ENCODE results near the gene RBM27. TPM values are rescaled to one million over a fixed set of nuclear protein-coding genes. Genes with fewer than 3 reads are reported as not detected.
"Not testable (repeated sequence)": the region's sequence is repeated elsewhere in the genome, so short reads cannot be mapped to it uniquely, and the experiment has no call there.

The RBM27 gene, protein sequence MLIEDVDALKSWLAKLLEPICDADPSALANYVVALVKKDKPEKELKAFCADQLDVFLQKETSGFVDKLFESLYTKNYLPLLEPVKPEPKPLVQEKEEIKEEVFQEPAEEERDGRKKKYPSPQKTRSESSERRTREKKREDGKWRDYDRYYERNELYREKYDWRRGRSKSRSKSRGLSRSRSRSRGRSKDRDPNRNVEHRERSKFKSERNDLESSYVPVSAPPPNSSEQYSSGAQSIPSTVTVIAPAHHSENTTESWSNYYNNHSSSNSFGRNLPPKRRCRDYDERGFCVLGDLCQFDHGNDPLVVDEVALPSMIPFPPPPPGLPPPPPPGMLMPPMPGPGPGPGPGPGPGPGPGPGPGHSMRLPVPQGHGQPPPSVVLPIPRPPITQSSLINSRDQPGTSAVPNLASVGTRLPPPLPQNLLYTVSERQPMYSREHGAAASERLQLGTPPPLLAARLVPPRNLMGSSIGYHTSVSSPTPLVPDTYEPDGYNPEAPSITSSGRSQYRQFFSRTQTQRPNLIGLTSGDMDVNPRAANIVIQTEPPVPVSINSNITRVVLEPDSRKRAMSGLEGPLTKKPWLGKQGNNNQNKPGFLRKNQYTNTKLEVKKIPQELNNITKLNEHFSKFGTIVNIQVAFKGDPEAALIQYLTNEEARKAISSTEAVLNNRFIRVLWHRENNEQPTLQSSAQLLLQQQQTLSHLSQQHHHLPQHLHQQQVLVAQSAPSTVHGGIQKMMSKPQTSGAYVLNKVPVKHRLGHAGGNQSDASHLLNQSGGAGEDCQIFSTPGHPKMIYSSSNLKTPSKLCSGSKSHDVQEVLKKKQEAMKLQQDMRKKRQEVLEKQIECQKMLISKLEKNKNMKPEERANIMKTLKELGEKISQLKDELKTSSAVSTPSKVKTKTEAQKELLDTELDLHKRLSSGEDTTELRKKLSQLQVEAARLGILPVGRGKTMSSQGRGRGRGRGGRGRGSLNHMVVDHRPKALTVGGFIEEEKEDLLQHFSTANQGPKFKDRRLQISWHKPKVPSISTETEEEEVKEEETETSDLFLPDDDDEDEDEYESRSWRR
- total RNA-seq, result 10 to 100 TPM; 19.3 to 21.8 TPM

DNA sequence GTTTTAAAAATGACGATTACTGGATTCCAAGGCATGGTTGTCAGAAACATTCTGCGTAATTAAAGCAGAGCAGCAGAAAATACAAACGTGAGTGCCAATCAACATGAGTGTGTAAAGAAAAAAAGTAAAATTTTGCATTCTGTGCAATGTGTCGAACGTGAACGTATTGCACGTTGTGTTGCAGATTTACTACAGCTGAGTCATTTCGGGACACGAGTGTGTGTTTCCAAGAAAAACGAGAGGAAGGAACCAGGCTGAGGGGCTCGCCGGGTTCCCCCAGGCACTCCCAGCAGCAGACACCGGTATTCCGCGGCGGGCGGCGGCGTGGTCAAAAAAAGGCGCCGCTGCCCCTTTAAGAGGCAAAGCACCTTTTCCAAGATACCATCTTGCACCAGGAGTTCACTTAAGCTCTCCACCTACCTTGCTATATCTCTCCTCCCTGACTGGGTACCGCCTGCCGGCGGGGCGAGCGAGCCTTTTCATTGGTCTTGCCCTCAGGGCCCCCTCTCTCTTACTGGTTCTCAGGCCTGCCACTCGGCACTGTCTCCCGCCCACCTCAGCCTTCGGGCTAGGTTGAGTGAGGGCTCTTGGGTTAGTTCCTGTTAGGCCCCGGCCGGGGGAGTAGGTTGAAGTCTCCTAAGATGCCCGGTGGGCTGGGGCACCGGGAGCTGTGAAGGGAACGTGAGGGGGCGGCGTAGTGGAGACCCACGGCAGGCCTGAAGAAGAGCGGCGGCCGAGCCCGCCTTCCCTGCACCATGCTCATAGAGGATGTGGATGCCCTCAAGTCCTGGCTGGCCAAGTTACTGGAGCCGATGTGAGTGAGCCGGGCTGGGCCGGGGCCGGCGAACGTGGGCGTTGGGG, at the start of gene RBM27:
Gene RBM27 (plus strand): TSS at position 595 of the 861 bp plus-strand sequence. CDS start 161 bp downstream, at position 756.
- ChIA-PET POLR2A (interaction anchor here (0.9 to 1.4 kb wide), 4 partner anchors 17 to 257 kb away, joined by 3 to 5 read pairs (median 4); no protein-coding TSS in a partner anchor), CTCF (interaction anchor here (1.0 kb wide), 1 partner anchor 10 kb away, joined by 3 read pairs; no protein-coding TSS in a partner anchor)
- Mint-ChIP-seq H3K36me3 (peaks cover 2% of the 10 kb centered on the region), H3K27ac (no peak within 1 kb of the TSS), H3K9me3 (no peaks in the 10 kb centered on the region), H3K27me3 (no peaks in the 10 kb centered on the region), H3K4me3 (no peak within 1 kb of the TSS), H3K4me1 (ENCODE audit: low read depth) (peaks cover 21% of the 10 kb centered on the region)
- peak; percentile 98 for DNase-seq
- intact Hi-C loops (cut with micrococcal nuclease), result loop anchor here (1.0 to 10.0 kb wide), 5 partner anchors 21 to 368 kb away; partner anchors contain the start of genes LARS1, PRELID2 and TCERG1

DNA sequence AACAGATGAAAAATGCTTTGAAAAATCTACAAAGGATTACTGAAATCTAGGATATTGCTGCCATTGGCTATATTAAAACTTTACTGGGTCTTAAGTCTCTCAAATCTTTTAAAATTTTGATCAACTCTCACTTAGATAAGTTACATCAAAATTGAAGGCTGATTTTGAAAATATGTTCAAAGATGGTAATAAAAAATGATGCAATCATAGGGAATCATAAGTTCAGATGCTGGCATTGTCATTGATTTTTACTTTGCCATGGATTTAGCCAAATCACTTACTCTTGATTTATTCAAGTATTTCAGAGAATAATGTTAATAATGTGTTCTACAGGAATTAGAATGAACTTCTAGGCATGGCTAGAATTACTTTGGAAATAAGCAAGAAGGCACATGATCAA, 45.1 kb upstream of the RBM27 start:
- CTCF ChIA-PET, result no interaction called here
- DNase-seq, result no peak
- H3K4me3 Mint-ChIP-seq, result no peak overlapping the region
- intact Hi-C loops (cut with micrococcal nuclease), result no loop called here
- no peaks in the 10 kb centered on the region for H3K9me3 Mint-ChIP-seq
- H3K27me3 Mint-ChIP-seq, result no peaks in the 10 kb centered on the region
- peaks cover 53% of the 10 kb centered on the region for H3K36me3 Mint-ChIP-seq
- no peaks in the 10 kb centered on the region for H3K4me1 Mint-ChIP-seq (ENCODE audit: low read depth)
- POLR2A ChIA-PET, result no interaction called here
- no peak overlapping the region for H3K27ac Mint-ChIP-seq

DNA sequence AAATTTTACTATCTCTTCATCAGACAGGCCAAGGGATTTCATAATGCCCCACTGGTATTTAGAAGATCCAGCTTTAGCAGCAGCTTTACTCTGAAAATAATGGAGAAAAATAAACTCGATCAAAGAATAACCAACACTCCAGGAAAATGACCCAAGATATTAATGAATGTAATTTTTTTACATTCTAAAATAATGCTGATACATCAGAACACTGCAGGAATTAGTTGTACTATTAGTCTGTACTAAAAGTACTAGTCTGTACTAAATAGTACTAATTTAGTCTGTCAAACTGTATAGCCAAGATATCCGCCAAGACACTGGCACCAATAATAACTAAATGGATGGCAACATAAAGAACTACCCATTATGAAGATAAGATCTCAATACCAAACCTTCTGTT, 39.0 kb upstream of the RBM27 start:
- no peak overlapping the region for H3K27ac Mint-ChIP-seq

DNA sequence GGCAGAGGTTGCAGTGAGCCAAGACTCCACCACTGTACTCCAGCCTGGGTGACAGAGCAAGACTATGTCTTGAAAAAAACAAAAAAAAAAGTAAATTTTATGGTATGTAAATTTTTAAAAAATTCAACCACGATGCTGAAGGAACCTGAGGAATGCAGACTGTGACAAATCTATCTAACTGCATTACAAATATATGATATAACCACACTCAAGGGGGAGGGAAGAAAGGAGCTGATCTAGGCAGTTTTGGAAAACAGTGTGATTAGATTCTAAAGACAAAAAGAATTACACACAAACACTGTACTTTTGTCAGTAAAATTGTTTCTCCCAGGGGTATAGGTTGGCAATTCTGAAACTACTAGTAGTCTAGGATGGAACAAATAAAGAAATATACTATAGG, 37.9 kb upstream of the RBM27 start:
- Mint-ChIP-seq H3K36me3 (peaks cover 58% of the 10 kb centered on the region), H3K9me3 (no peaks in the 10 kb centered on the region), H3K4me1 (ENCODE audit: low read depth) (peaks cover 4% of the 10 kb centered on the region), H3K27ac (no peak overlapping the region), H3K4me3 (no peak overlapping the region), H3K27me3 (no peaks in the 10 kb centered on the region)
- ChIA-PET POLR2A (interaction anchor here (0.6 kb wide), 1 partner anchor 299 kb away, joined by 3 read pairs; no protein-coding TSS in a partner anchor), CTCF (no interaction called here)
- intact Hi-C loops (cut with micrococcal nuclease), result no loop called here
- no peak for DNase-seq

More for the DNA sequence above, 39.0 kb upstream of the RBM27 start:
- Mint-ChIP-seq H3K27me3 (no peaks in the 10 kb centered on the region), H3K36me3 (peaks cover 54% of the 10 kb centered on the region), H3K9me3 (no peaks in the 10 kb centered on the region), H3K4me1 (ENCODE audit: low read depth) (peaks cover 1% of the 10 kb centered on the region), H3K4me3 (no peak overlapping the region)
- intact Hi-C loops (cut with micrococcal nuclease), result no loop called here
- CTCF ChIA-PET, result no interaction called here
- POLR2A ChIA-PET, result no interaction called here
- no peak for DNase-seq

DNA sequence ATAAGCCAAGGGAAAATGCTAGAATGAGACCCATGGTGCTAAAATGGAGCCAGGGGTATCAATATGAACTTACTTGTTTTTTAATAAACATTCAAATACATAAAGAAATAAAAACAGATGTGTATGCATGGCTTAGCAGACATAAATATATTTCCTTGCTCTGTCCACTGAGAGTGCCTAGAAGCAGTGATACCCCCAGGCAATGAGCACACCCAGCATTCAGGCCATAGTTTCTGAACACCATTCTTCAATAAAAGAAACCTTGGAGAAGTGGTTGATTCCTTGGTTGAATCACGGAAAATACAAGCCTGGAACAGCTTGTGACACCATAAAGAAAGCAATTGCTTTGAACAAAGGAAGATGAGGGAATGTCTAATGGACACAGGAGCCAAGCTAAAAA, 37.5 kb upstream of the RBM27 start:
- Mint-ChIP-seq H3K36me3 (peaks cover 62% of the 10 kb centered on the region), H3K27ac (no peak overlapping the region), H3K4me3 (no peak overlapping the region), H3K4me1 (ENCODE audit: low read depth) (peaks cover 4% of the 10 kb centered on the region), H3K27me3 (no peaks in the 10 kb centered on the region), H3K9me3 (no peaks in the 10 kb centered on the region)
- no peak for DNase-seq
- ChIA-PET POLR2A (no interaction called here), CTCF (no interaction called here)
- intact Hi-C loops (cut with micrococcal nuclease), result no loop called here

DNA sequence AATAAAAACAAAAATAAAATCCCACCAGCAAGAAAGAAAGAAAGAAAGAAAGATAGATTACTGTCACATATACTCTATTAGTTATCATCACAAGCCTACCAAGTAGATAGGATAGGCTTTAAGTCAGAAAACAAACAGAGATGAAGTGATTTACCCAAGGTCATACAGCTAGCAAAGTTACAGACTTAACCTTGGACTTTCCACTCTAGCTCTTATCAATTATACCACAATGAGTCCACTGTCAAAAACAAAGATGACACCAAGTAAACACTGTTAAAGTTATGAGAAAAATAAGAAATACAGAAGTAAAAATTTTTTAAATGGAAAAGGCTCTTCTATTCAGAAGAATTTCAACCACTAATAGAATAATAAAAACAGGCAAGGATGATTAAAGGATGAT, 34.3 kb upstream of the RBM27 start:
- H3K36me3 Mint-ChIP-seq, result peaks cover 56% of the 10 kb centered on the region
- H3K4me1 Mint-ChIP-seq (ENCODE audit: low read depth), result peaks cover 9% of the 10 kb centered on the region
- intact Hi-C loops (cut with micrococcal nuclease), result no loop called here
- no peak overlapping the region for H3K27ac Mint-ChIP-seq
- H3K9me3 Mint-ChIP-seq, result no peaks in the 10 kb centered on the region
- H3K4me3 Mint-ChIP-seq, result no peak overlapping the region
- POLR2A ChIA-PET, result no interaction called here
- no peaks in the 10 kb centered on the region for H3K27me3 Mint-ChIP-seq
- DNase-seq, result no peak
- CTCF ChIA-PET, result no interaction called here

DNA sequence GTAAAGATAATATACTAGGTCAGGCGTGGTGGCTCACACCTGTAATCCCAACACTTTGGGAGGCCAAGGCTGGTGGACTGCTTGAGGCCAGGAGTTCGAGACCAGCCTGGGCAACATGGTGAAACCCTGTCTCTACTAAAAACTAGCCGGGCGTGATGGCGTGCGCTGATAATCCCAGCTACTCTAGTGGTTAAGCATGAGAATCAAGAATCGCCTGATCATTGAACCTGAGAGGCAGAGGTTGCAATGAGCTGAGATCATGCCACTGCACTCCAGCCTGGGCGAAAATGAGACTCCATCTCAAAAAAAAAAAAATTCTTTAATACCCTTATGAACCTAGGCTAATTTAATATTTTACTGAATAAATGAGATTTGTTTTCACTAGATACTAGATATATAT, 30.4 kb upstream of the RBM27 start:
- CTCF ChIA-PET, result interaction anchor here (0.6 to 0.9 kb wide), 2 partner anchors 255 to 761 kb away, joined by 3 read pairs; no protein-coding TSS in a partner anchor
- H3K9me3 Mint-ChIP-seq; POLR2A ChIA-PET; H3K4me3 Mint-ChIP-seq; H3K4me1 Mint-ChIP-seq (ENCODE audit: low read depth); H3K27me3 Mint-ChIP-seq; H3K27ac Mint-ChIP-seq; DNase-seq: not testable (repeated sequence)
- intact Hi-C loops (cut with micrococcal nuclease), result loop anchor here (5.0 kb wide), 1 partner anchor 34 kb away; no protein-coding TSS in a partner anchor
- H3K36me3 Mint-ChIP-seq, result peaks cover 33% of the 10 kb centered on the region

DNA sequence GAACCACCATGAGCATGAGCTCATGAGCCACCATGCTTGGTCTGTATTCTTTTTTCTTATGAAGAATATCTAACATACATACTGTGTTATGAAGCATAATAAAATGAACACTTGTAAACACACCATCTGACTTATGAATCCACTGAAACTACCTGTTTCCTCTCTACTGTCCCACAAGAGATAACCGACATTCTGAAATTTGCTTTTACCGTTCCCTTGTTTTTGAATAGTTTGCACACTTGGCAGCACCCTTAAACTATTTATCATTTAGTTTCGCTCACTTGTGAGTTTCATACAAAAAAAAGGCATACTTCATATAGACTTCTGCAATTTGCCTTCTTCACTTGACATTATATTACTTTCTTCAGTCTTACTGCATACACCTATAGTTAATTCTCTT, 29.8 kb upstream of the RBM27 start:
- H3K27ac Mint-ChIP-seq, result no peak overlapping the region
- peaks cover 10% of the 10 kb centered on the region for H3K4me1 Mint-ChIP-seq (ENCODE audit: low read depth)
- no peaks in the 10 kb centered on the region for H3K9me3 Mint-ChIP-seq
- POLR2A ChIA-PET, result no interaction called here
- CTCF ChIA-PET, result interaction anchor here (0.6 kb wide), 1 partner anchor 761 kb away, joined by 3 read pairs; no protein-coding TSS in a partner anchor
- DNase-seq, result no peak
- intact Hi-C loops (cut with micrococcal nuclease), result loop anchor here (5.0 kb wide), 1 partner anchor 34 kb away; no protein-coding TSS in a partner anchor
- H3K27me3 Mint-ChIP-seq, result no peaks in the 10 kb centered on the region
- no peak overlapping the region for H3K4me3 Mint-ChIP-seq
- peaks cover 32% of the 10 kb centered on the region for H3K36me3 Mint-ChIP-seq

DNA sequence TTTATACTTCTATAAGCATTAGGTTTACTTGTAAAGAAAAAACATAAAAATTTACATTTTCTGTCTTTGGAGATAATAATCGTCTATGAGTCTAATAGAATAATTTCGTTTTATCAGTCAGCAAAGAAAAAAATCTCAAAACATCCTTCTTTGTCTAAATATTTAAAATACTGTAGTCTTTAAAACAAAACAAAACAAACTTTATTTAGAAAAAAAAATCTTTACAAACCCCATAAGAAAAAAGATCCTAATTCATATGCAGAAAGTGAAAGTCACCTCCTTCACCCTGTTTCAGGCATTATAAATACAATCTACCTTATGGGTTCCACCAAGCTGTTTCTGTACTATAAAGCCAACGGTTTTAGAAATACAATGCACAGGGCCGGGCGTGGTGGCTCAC, 26.6 kb upstream of the RBM27 start:
- peaks cover 22% of the 10 kb centered on the region for H3K4me1 Mint-ChIP-seq (ENCODE audit: low read depth)
- no peak overlapping the region for H3K27ac Mint-ChIP-seq
- ChIA-PET POLR2A (no interaction called here), CTCF (no interaction called here)
- H3K36me3 Mint-ChIP-seq, result peaks cover 24% of the 10 kb centered on the region
- intact Hi-C loops (cut with micrococcal nuclease), result no loop called here
- no peaks in the 10 kb centered on the region for H3K27me3 Mint-ChIP-seq
- H3K9me3 Mint-ChIP-seq, result no peaks in the 10 kb centered on the region
- DNase-seq, result no peak
- H3K4me3 Mint-ChIP-seq, result no peak overlapping the region

DNA sequence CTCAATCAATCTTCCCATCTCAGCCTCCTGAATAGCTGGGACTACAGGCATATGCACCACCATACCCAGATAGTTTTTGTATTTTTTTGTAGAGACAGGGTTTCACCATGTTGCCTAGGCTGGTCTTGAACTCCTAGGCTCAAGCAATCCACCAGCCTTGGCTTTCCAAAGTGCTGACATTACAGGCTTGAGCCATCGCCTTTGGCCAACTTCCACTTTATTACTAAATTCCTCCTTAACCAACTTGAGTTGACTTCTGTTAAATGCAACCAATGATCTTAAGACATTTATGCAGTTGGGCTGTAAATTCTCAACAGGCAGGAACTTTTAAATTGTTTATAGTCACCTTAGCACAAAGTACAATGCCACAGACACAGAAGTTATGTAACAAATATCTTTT, 23.7 kb upstream of the RBM27 start:
- Mint-ChIP-seq H3K4me1 (ENCODE audit: low read depth) (peaks cover 17% of the 10 kb centered on the region), H3K9me3 (no peaks in the 10 kb centered on the region), H3K36me3 (peaks cover 16% of the 10 kb centered on the region), H3K27ac (no peak overlapping the region), H3K27me3 (no peaks in the 10 kb centered on the region), H3K4me3 (no peak overlapping the region)
- POLR2A ChIA-PET, result no interaction called here
- intact Hi-C loops (cut with micrococcal nuclease), result no loop called here
- CTCF ChIA-PET, result no interaction called here
- no peak for DNase-seq

DNA sequence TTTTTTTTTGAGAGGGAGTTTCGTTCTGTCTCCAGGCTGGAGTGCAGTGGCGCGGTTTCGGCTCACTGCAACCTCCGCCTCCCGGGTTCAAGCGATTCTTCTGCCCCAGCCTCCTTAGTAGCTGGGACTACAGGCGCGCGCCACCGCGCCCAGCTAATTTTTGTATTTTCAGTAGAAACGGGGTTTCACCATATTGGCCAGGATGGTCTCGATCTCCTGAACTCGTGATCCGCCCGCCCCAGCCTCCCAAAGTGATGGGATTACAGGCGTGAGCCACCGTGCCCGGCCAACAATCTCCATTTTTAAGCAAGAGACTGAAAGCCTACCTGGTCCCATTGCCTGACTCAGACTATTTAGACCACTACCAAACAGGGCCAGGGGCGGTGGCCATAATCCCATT, 20.0 kb upstream of the RBM27 start:
- Mint-ChIP-seq H3K4me1 (ENCODE audit: low read depth) (peaks cover 25% of the 10 kb centered on the region), H3K27ac (peak overlapping the region; percentile 93), H3K4me3 (peak overlapping the region; percentile 90), H3K36me3 (peaks cover 14% of the 10 kb centered on the region)
- H3K9me3 Mint-ChIP-seq, CTCF ChIA-PET, DNase-seq, H3K27me3 Mint-ChIP-seq: not testable (repeated sequence)
- intact Hi-C loops (cut with micrococcal nuclease), result loop anchor here (2.0 kb wide), 1 partner anchor 247 kb away; the partner anchor contains the start of gene SH3RF2
- POLR2A ChIA-PET, result interaction anchor here (0.8 to 1.7 kb wide), 3 partner anchors 18 to 23 kb away, joined by 5 to 7 read pairs (median 5); partner anchors contain the start of gene RBM27
